OCI-LY7 (cell line): ENCODE measurements around the gene SYTL5. TPM values are rescaled to one million over a fixed set of nuclear protein-coding genes. Genes with fewer than 3 reads are reported as not detected.

ENCODE experiments used
- BruUV-seq: library from RNA; stranded (reverse); fragments of 400-500 nt; replicated peaks from 2 replicates; lab custom pipeline; 2021; lab: Mats Ljungman, UMichigan
- CTCF ChIA-PET: fragments of 300-600 bp; sonication (Branson Sonifier 250); formaldehyde crosslinking; loops from one replicate; lab custom pipeline; 2022; ENCODE audit warnings: antibody characterized with exemption; ENCODE audit not compliant: unreplicated experiment; lab: Charles Lee
- POLR2A ChIA-PET: fragments of 300-600 bp; sonication (Branson Sonifier 250); formaldehyde crosslinking; loops from one replicate; lab custom pipeline; 2022; ENCODE audit warnings: antibody characterized with exemption; lab: Charles Lee
- DNase-seq: peaks from one replicate; pipeline ENCODE4 v3.0.0-alpha.2; 2015; ENCODE audit warnings: low spot score
- H2AFZ ChIP-seq: fragments of 200-600 bp; sonication (generic), shearing (Covaris generic); 2 replicates; pipeline ENCODE4 v1.6.1; 2014; ENCODE audit warnings: mild to moderate bottlenecking, antibody characterized with exemption, low read length, moderate library complexity
- H3K27ac ChIP-seq: fragments of 200-600 bp; sonication (generic); 2 replicates; pipeline ENCODE4 v1.5.1; 2014; ENCODE audit warnings: mixed run types, low read depth, mild to moderate bottlenecking, moderate library complexity, low read length, inconsistent platforms; ENCODE audit not compliant: poor library complexity, severe bottlenecking
- H3K36me3 ChIP-seq: fragments of 200-600 bp; sonication (generic); 2 replicates; pipeline ENCODE4 v1.6.1; 2014; ENCODE audit warnings: mild to moderate bottlenecking, antibody characterized with exemption, low read length, moderate library complexity, mixed read lengths; ENCODE audit not compliant: insufficient read depth
- H3K4me1 ChIP-seq: fragments of 200-600 bp; sonication (generic); 2 replicates; pipeline ENCODE4 v1.5.1; 2014; ENCODE audit warnings: mild to moderate bottlenecking, low read length; ENCODE audit not compliant: insufficient read depth, poor library complexity, severe bottlenecking
- H3K4me2 ChIP-seq: fragments of 200-600 bp; sonication (generic); 2 replicates; pipeline ENCODE4 v1.6.1; 2014; ENCODE audit warnings: mild to moderate bottlenecking, low read length
- H3K4me3 ChIP-seq: fragments of 200-600 bp; sonication (generic); 2 replicates; pipeline ENCODE4 v1.5.1; 2014; ENCODE audit warnings: mild to moderate bottlenecking, low read depth, low read length; ENCODE audit not compliant: poor library complexity, severe bottlenecking
- H3K79me2 ChIP-seq: fragments of 200-600 bp; sonication (generic); 2 replicates; pipeline ENCODE4 v1.6.1; 2016; ENCODE audit warnings: low read depth, mild to moderate bottlenecking, low read length, moderate library complexity, mixed read lengths; ENCODE audit not compliant: insufficient read depth
- H3K9me2 ChIP-seq: fragments of 200-600 bp; sonication (generic); 2 replicates; pipeline ENCODE4 v1.6.1; 2016; ENCODE audit warnings: mild to moderate bottlenecking, low read length, mixed read lengths; ENCODE audit not compliant: insufficient read depth
- H3K9me3 ChIP-seq: fragments of 200-600 bp; sonication (generic); 2 replicates; pipeline ENCODE4 v1.6.1; 2014; ENCODE audit warnings: mild to moderate bottlenecking, mixed run types, low read length, mixed read lengths
- H4K20me1 ChIP-seq: fragments of 200-600 bp; sonication (generic); 2 replicates; pipeline ENCODE4 v1.6.1; 2014; ENCODE audit warnings: mild to moderate bottlenecking, antibody characterized with exemption, low read length, moderate library complexity, mixed read lengths; ENCODE audit not compliant: insufficient read depth
- EZH2phosphoT487 ChIP-seq: fragments of 200-600 bp; sonication (generic); IDR thresholded peaks from 2 replicates; pipeline ENCODE4 v1.6.1; 2018; ENCODE audit warnings: low read depth, borderline replicate concordance, mild to moderate bottlenecking, mixed run types, antibody characterized with exemption, low read length, moderate library complexity, mixed read lengths
- intact Hi-C: fragments of 100-400 bp; cut with micrococcal nuclease; formaldehyde crosslinking; loops from one replicate; pipeline ENCODE4 v1.10.0; 2022; ENCODE audit not compliant: unreplicated experiment
- total RNA-seq, 2 experiments: library from RNA; depleted of rRNA in 1 of 2; stranded (reverse); fragments of >200 nt in 1 of 2; shearing (Covaris generic) in 1 of 2; gene quantifications; 2 replicates each; pipeline ENCODE4 v1.2.3, GENCODE V29; 2014 to 2022
- TF ChIP-seq, protein P1 (sequence below): fragments of 200-600 bp; sonication (generic); conservative IDR thresholded peaks from 2 replicates; pipeline ENCODE4 v1.5.1; 2014; ENCODE audit warnings: mild to moderate bottlenecking, antibody characterized with exemption, low read length, moderate library complexity, mixed read lengths

The SYTL5 gene
- total RNA-seq, 2 experiments from 2014 or later: not detected

DNA sequence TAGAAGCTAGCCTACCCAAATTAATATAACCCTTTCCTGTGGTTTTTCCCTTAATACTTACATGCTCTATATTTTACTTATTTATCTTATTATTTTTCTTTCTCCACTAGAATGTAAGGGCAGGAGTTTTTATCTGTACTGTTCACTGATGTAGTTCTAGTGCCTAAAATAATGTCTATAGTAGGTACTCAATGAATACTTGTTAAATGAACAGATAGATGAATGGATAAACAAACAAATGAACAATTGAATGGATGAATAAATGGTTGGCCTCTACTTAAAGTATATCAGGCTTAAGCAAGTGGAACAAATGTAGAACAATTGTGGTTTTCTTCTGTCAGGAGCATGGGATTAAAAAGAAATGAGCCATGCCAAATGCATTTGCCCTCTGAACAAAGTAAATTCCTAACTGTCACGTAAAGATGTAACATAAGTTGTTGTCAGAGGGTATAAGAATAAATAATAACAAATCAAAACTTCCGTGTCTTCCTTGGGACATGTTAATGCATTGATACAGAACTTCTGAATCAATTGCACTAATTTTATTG is 54.1 kb downstream of the SYTL5 start:
- H3K36me3 ChIP-seq: no peaks in the 10 kb centered on the region
- H3K79me2 ChIP-seq: no peaks in the 10 kb centered on the region
- no peak for TF ChIP-seq EZH2phosphoT487
- TF ChIP-seq, protein P1, sequence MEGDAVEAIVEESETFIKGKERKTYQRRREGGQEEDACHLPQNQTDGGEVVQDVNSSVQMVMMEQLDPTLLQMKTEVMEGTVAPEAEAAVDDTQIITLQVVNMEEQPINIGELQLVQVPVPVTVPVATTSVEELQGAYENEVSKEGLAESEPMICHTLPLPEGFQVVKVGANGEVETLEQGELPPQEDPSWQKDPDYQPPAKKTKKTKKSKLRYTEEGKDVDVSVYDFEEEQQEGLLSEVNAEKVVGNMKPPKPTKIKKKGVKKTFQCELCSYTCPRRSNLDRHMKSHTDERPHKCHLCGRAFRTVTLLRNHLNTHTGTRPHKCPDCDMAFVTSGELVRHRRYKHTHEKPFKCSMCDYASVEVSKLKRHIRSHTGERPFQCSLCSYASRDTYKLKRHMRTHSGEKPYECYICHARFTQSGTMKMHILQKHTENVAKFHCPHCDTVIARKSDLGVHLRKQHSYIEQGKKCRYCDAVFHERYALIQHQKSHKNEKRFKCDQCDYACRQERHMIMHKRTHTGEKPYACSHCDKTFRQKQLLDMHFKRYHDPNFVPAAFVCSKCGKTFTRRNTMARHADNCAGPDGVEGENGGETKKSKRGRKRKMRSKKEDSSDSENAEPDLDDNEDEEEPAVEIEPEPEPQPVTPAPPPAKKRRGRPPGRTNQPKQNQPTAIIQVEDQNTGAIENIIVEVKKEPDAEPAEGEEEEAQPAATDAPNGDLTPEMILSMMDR: no peak
- H3K4me1 ChIP-seq: no peaks in the 10 kb centered on the region
- H4K20me1 ChIP-seq: no peaks in the 10 kb centered on the region
- CTCF ChIA-PET: no interaction called here
- BruUV-seq: no TSS peak
- no peak for DNase-seq
- intact Hi-C loops: no loop called here
- H2AFZ ChIP-seq: no peak overlapping the region
- H3K4me3 ChIP-seq: no peak overlapping the region
- H3K9me3 ChIP-seq: no peaks in the 10 kb centered on the region
- POLR2A ChIA-PET: interaction anchor here (1.6 kb wide), 1 partner anchor 10 kb away, joined by 4 read pairs; no protein-coding TSS in a partner anchor
- H3K9me2 ChIP-seq: no peaks in the 10 kb centered on the region
- H3K27ac ChIP-seq: no peak overlapping the region
- no peak overlapping the region for H3K4me2 ChIP-seq

DNA sequence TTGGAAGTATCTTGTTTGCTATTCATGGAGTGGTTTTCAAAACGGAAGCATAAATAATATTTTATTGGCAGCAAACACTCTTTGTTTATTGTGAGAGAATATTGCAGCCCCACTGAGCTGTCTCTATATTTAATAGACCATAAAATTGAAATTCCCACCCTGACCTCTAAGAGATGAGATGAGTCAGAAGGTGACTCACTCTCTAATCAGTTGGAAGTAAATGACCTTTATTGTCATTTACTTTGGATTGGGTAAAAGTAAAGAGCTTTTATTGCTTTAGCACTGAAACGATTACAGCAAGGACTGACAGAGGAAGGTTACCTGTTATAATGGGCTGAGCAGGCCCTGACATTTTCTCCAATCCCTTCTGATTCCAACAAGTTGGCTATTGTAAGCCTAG is 55.0 kb downstream of the SYTL5 start:
- TF ChIP-seq, protein P1: no peak
- no peak for TF ChIP-seq EZH2phosphoT487
- ChIA-PET CTCF (no interaction called here), POLR2A (interaction anchor here (1.6 kb wide), 1 partner anchor 9 kb away, joined by 4 read pairs; no protein-coding TSS in a partner anchor)
- Histone ChIP-seq H4K20me1 (no peaks in the 10 kb centered on the region), H3K4me1 (no peaks in the 10 kb centered on the region), H3K27ac (no peak overlapping the region), H3K4me2 (no peak overlapping the region), H3K9me3 (no peaks in the 10 kb centered on the region), H3K4me3 (no peak overlapping the region), H3K36me3 (no peaks in the 10 kb centered on the region), H2AFZ (no peak overlapping the region), H3K79me2 (no peaks in the 10 kb centered on the region), H3K9me2 (no peaks in the 10 kb centered on the region)
- no peak for DNase-seq
- BruUV-seq: no TSS peak
- intact Hi-C loops: no loop called here

DNA sequence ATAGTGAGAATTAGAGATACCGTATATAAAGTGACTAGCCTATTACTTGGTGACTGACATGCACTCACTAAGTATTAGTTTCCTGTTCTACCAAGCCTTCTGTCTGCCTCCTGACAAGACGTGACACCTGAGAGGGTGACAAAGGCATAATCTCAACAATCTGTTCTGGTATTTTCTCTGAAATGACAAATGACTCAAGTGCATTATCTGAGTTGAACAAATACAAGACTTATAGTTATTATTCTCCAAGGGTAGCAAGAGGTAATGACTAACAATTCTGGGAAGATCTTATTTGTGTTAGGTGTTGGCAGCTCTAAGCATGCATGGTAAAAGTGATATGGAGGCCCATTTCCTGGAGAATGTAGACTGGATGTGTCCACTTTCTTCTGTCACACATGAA is 60.6 kb downstream of the SYTL5 start:
- no peak overlapping the region for H3K27ac ChIP-seq
- no peak for DNase-seq
- H2AFZ ChIP-seq: no peak overlapping the region
- H3K4me3 ChIP-seq: no peak overlapping the region
- POLR2A ChIA-PET: interaction anchor here (0.7 kb wide), 1 partner anchor 36 kb away, joined by 3 read pairs; no protein-coding TSS in a partner anchor
- H4K20me1 ChIP-seq: no peaks in the 10 kb centered on the region
- H3K36me3 ChIP-seq: no peaks in the 10 kb centered on the region
- H3K9me2 ChIP-seq: no peaks in the 10 kb centered on the region
- H3K79me2 ChIP-seq: no peaks in the 10 kb centered on the region
- TF ChIP-seq, protein P1: no peak
- no peak for TF ChIP-seq EZH2phosphoT487
- BruUV-seq: no TSS peak
- no peaks in the 10 kb centered on the region for H3K4me1 ChIP-seq
- H3K4me2 ChIP-seq: no peak overlapping the region
- intact Hi-C loops: no loop called here
- no peaks in the 10 kb centered on the region for H3K9me3 ChIP-seq
- CTCF ChIA-PET: no interaction called here
